Stimulated activated CD4-positive, alpha-beta T cell treated with anti-CD3 and anti-CD28 coated beads, Interleukin-4, amount 100 ng/mL, for 4 hours (primary cell): ENCODE measurements around the gene ZNF512.
A peak's percentile ranks its signal among the peaks of the same experiment; 100 is the strongest.
"Not testable (repeated sequence)": the region's sequence is repeated elsewhere in the genome, so short reads cannot be mapped to it uniquely, and the experiment has no call there.

Experiments
- DNase-seq, 2 experiments: peaks; one replicate each; pipeline ENCODE4 v3.0.0-alpha.2; 2020

ZNF512 gene, protein sequence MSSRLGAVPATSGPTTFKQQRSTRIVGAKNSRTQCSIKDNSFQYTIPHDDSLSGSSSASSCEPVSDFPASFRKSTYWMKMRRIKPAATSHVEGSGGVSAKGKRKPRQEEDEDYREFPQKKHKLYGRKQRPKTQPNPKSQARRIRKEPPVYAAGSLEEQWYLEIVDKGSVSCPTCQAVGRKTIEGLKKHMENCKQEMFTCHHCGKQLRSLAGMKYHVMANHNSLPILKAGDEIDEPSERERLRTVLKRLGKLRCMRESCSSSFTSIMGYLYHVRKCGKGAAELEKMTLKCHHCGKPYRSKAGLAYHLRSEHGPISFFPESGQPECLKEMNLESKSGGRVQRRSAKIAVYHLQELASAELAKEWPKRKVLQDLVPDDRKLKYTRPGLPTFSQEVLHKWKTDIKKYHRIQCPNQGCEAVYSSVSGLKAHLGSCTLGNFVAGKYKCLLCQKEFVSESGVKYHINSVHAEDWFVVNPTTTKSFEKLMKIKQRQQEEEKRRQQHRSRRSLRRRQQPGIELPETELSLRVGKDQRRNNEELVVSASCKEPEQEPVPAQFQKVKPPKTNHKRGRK

GRCh38 chr2:27582695-27583389 is at the start of gene ZNF512:
ZNF512 (plus strand) TSS chr2:27583042; CDS start chr2:27583113, 71 bp downstream.
- peak; percentile 77 to 82 for DNase-seq

GRCh38 chr2:27537287-27537686 is 45.6 kb upstream of the ZNF512 start:
- no peak for DNase-seq

DNA sequence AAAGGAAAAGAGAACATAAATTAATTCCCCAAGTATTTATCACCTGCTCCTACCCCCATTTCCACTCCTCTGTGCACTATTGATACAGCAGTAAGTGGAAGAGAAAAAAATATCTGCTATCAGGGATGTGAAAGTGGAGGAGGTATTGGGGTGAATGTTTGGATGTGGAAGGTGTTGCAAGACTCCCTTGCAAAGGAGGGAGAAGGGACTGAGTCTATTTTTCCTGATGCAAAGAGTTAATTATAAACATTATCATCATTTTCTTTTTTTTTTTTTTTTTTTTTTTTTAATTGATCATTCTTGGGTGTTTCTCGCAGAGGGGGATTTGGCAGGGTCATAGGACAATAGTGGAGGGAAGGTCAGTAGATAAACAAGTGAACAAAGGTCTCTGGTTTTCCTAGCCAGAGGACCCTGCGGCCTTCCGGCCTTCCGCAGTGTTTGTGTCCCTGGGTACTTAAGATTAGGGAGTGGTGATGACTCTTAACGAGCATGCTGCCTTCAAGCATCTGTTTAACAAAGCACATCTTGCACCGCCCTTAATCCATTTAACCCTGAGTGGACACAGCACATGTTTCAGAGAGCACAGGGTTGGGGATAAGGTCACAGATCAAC is 43.9 kb upstream of the ZNF512 start:
- not testable (repeated sequence) for DNase-seq

- not testable (repeated sequence) for DNase-seq
These were observed 43.2 kb upstream of the ZNF512 start for GRCh38 chr2:27539649-27540048.

- no peak for DNase-seq
These were observed 38.6 kb upstream of the ZNF512 start for GRCh38 chr2:27544143-27544821.

DNA sequence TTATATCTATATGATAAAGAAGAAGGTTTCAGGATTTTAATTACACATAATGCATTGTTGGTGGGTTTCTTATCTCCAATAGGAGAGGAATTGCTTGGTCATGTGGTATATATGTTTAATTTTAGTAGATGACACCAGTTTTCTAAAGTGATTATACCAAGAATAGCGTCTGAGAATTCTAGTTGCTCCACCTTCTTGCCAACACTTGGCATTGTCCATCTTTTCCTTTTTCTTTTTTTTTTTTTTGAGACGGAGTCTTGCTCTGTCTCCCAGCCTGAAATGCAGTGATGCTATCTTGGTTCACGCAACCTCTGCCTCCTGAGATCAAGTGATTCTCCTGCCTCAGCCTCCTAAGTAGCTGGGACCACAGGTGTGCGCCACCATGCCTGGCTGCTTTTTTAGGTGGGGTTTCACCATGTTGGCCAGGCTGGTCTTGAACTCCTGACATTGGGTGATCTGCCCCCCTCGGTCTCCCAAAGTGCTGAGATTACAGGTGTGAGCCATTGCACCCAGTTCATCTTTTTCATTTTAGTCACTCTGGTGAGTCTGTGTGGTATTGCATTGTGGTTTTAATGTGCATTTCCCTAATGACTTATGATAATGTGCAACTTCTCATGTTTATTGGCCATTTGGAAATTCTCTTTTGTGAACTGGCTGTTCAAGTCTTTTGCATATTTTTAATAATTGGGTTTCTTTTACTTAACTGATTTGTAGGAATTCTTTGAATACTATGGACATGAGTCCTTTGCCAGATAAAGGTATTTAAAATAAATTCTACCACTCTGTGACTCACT is 37.3 kb upstream of the ZNF512 start:
- no peak for DNase-seq

DNA sequence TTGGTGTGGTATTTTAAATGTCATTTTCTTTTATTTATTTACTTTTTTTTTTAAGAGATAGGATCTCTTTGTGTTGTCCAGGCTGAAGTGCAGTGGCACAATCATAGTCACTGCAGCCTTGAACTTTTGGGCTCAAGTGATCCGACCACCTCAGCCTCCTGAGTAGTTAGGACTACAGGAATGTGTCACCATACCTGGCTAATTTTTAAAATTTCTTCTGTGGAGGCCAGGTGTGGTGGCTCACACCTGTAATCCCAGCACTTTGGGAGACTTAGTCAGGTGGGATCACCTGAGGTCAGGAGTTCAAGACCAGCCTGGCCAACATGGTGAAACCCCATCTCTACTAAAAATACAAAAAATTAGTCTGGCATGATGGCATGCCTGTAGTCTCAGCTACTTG is 33.5 kb upstream of the ZNF512 start:
- no peak for DNase-seq

DNA sequence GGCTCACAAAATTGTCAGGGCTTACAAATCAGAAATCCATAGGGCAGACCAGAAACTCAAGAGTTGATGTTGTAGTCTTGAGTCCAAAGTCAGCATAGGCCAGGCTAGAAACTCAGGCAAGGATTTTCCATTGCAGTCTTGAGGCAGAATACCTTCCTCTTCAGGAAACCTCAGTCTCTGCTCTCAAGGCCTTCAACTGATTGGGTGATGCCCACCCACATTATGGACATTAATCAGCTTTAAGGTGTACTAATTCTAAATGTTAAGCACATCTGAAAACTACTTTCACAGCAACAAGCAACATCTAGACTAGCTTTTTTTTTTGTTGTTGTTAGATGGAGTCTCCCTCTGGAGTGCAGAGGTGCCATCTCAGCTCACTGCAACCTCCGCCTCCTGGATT is 31.3 kb upstream of the ZNF512 start:
- DNase-seq, result no peak

GRCh38 chr2:27552941-27553340 is 29.9 kb upstream of the ZNF512 start:
- no peak for DNase-seq

DNA sequence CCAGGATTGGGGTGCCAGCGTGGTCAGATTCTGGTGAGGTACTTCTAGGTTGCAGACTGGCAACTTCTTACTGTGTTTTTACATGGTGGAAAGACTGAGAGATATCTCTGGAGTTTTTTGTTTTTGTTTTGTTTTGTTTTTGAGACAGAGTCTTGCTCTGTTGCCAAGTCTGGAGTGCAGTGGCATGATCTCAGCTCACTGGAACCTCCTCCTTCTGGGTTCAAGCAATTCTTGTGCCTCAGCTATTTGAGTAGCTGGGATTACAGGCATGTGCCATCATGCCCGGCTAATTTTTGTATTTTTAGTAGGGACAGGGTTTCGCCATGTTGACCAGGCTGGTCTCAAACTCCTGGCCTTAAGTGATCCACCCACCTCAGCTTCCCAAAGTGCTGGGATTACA is 28.4 kb upstream of the ZNF512 start:
- not testable (repeated sequence) for DNase-seq

DNA sequence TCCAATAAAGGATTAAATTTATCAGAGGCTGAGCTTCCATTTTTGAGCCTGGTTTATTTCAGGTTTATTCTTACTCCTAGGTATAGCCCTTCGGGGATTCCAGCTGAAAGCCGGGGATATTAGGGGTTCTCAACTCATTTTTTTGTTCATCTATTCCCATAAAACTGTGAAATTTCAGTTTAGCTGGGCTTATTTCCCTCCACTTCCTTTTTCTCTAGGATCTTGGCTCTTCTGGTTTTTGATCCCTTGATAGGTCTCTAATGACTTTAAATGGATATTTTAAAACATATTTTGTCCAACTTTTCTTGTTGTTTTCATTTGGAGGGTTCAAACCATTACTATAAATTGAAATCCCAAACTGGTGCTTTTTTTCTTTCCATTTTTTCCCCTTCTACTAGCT is 23.6 kb upstream of the ZNF512 start:
- no peak for DNase-seq

DNA sequence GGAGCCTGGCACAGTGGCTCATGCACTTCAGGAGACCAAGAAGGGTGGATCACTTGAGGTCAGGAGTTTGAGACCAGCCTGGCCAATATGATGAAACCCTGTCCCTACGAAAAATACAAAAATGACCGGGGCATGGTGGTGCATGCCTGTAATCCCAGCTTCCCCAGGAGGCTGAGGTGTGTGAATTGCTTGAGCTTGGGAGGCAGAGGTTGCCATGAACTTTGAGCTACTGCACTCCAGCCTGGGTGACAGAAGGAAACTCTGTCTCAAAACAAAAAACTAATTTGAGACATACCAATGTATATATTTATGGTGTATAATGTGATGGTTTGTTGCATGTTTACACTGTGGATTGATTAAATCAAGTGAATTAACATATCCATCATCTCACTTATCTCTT is 21.8 kb upstream of the ZNF512 start:
- DNase-seq, result no peak

DNA sequence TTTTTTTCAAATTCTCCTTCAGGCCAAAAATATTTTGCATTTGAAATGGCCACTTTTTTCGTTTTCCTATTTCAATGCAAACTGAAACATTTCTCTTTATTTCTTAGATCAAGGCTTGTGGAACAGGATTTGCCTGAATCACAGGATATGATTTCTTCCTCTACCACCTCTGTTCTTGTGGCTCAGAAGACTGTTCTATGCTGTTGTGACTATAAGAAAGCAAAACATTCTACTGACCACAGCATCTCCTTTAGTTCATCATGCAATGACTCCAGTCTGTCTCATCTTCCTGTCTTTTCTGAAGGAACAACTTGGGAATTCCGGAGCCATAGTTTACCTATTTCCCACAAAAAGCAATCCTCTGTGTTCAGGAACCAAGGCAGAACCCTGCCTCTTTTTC is 16.2 kb upstream of the ZNF512 start:
- DNase-seq, result no peak

- DNase-seq, result no peak
These were observed 13.4 kb upstream of the ZNF512 start for GRCh38 chr2:27569398-27569797.

DNA sequence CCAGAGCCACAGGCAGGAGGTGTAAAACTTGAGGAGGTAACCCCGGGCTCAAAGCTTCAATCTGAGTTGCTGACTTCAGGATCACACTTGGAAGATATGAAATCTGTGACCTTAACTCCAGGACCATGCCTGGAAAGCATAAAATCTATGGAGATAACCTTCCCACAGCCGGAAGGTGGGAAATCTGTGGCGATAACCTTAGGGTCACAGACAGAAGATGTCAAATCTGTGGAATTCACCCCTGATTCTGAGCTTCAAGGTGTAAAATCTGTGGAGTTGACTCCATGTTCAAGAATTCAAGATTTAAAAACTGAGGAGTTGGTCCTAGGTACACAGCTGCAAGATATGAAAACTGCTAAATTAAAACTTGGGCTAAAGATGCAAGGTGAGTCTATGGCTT is 11.6 kb upstream of the ZNF512 start:
- no peak for DNase-seq

- DNase-seq, result no peak
These were observed 11.2 kb upstream of the ZNF512 start for GRCh38 chr2:27571681-27572080.

GRCh38 chr2:27572439-27572838 is 10.4 kb upstream of the ZNF512 start:
- no peak for DNase-seq

DNA sequence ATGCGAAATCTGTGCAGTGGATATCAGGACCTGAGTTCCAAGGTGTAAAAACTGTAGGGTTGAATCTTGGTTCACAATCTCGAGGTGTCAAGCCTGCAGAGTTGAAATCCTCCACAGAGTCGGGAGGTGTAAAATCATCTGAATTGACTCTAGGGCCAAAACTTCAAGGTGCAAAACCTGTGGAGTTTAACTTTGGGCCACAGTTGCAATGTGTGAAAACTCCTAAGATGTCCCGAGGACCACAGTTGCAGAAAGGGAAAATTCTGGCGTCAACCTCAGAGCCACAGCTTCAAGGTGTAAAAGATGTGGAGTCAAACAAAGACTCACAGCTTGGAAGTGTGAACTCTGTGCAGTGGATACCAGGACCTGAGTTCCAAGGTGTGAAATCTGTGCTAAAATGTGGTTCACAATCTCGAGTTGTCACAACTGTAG is 9.8 kb upstream of the ZNF512 start:
- DNase-seq, result no peak

GRCh38 chr2:27573452-27573851 is 9.4 kb upstream of the ZNF512 start:
- no peak for DNase-seq

DNA sequence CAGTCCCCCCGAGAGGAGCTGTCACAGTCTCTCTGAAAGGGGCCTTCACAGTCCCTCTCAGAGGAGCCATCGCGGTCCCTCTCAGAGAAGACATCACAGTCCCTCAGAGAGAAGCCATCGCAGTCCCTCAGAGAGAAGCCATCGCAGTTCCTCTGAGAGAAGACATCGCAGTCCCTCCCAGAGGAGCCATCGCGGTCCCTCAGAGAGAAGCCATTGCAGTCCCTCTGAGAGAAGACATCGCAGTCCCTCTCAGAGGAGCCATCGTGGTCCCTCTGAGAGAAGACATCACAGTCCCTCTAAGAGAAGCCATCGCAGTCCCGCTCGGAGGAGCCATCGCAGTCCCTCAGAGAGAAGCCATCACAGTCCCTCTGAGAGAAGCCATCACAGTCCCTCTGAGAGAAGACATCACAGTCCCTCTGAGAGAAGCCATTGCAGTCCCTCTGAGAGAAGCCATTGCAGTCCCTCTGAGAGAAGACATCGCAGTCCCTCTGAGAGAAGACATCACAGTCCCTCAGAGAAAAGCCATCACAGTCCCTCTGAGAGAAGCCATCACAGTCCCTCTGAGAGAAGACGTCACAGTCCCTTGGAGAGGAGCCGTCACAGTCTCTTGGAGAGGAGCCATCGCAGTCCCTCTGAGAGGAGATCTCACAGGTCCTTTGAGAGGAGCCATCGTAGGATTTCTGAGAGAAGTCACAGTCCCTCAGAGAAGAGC is 1.3 kb upstream of the ZNF512 start:
- DNase-seq, result peak in 1 of 2 experiments; percentile 8

GRCh38 chr2:27582129-27582694 is 630 bp upstream of the ZNF512 start:
- DNase-seq, result no peak
